HG03045 (cell line): ENCODE measurements around the gene RAD52.

Experiments
- ATAC-seq: cut with Tn5 transposase; IDR thresholded peaks from one replicate; pipeline ENCODE4 v1.9.1; 2021; ENCODE audit warnings: mild to moderate bottlenecking, moderate library complexity; ENCODE audit not compliant: unreplicated experiment

RAD52 gene

DNA sequence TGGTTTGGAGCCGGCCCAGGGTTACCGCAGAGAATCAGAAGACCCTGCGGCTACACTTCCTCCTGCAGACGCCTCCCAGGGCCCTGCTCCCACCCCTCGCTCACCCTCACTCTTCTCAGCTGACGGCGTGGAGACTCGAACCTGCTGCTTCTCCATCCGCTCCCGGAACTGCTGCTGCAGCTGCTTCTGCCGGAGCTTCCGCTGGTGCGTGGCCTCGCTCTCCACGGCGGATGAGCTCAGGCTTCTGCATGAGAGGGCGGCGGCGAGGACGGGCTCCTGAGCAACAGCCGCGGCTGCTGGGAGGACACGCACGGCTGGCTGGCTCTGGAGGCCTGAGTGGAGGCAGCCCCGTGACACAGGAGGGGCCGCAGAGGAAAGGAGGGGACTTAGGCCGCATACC is 33.3 kb downstream of the RAD52 start:
- no peak for ATAC-seq

GRCh38 chr12:915090-915489 is 34.4 kb downstream of the RAD52 start:
- no peak for ATAC-seq

DNA sequence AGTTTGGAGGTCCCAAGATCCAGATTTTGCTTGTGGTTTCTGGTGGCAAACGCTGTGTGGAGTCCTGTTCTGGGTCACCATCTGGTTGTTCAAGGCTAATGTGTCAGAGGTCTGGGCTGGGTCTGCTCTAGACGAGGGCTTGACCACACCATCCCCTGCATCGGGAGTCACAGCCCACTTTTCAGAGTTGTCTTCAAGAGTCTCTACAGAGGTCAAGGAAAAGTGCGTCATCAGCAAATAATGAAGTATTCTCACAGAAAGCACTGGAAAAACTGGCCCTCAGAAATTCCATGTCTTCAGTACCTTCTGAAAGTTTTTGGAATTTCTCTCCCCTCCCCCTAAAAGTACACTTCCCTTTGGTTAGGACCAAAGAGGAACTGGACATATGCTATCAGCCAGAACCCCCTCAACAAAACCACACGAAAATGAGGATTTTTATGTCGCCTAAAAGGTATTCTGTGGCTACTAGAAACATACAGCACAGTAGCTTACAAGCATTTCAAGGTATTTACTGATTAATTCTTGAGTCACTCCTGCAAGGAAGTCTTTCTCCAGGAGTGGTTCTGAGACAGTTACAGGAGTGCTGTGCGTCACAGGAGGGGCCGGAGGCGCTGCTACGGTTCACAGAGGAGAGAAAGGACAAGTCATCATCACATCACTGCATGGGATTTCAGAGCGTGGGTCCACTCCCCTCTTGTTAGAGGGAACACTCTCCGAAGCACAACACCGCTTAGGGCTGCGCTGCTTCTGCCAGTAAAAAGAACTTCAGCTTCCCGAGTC is 35.4 kb downstream of the RAD52 start:
- no peak for ATAC-seq

- no peak for ATAC-seq
Observed at GRCh38 chr12:912466-913235, 36.8 kb downstream of the RAD52 start.

GRCh38 chr12:911191-911826 is 38.2 kb downstream of the RAD52 start:
- no peak for ATAC-seq

DNA sequence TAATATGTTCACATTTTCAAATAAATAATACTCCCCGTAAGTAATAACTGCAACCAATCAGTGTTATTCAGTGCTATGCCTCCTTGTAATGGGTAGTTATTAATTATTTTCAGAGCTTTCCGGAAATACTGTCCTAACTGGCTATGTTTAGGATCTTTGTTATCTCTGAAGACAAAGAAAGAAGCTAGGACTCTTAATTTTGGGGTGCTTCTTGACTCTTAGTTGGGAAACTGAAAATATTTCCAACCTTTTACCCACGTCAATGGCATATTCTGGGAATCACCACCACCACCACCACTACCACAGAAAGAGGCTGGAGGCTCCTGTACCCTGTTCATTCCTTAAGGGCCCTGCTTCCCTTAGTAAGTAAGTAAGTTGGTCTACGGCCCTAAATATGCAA is 39.1 kb downstream of the RAD52 start:
- ATAC-seq = no peak

- ATAC-seq = no peak
Observed at GRCh38 chr12:909861-910260, 39.6 kb downstream of the RAD52 start.

GRCh38 chr12:907413-908185 is 41.9 kb downstream of the RAD52 start:
- no peak for ATAC-seq

DNA sequence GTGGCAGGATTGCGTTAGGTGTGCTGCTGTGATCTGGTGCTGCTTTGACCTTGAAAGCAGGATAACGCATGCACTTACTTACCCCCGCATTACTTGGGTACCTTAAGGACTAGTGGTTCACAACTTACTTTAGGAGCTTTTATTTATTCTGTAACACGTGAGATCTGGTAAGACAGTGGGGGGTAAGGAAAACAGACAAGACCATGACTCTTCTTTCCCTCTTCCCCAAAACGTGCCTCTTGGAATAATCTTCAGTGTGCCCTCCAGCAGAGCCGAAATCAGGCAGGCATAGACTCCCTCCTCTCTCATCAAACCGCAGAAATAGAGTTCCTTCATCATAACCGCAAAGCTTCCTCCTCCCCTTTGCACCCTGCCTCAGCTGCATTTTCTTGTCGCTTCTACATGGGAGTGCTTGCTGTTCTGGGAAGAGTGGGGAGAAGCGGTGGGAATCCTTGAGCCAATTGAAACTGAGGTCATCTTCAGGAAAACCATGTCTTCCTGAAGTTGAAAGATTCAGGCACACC is 43.4 kb downstream of the RAD52 start:
- ATAC-seq = no peak

DNA sequence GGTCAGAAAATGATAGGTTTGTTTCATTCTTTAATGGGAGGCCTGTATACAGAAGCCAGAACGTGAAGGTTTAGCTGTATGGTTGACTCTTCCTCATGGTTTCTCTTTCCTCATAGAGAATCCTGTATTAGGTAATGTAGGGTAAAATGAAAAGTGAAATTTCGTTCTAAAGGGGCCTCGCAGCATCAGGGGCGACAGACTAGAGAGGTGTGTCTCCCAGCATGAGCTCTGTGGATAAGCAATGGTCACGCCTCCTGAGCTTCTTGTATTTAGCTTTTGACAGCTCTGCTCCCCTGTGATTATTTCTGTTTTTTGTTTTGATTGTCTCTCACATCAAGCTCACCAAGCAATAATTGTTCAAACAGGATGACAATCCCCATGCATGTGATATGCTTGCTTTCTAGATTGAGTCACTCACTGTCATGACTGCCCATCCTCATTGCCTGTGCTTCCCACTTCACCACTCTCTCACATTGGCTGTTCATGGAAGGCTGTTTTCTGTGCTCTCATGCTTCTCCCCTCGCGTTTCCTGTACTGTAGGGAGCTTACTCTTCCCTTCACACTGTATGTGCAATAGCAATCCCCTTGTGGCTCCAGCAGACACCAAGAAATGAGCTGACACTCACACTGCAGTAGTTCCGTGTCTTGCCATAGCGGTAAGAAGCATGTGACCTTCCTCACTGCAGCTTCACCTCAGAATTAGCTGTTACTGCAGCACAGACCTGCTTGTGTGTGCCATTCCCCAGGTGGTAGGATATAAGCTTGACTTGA is 44.0 kb downstream of the RAD52 start:
- ATAC-seq = no peak

DNA sequence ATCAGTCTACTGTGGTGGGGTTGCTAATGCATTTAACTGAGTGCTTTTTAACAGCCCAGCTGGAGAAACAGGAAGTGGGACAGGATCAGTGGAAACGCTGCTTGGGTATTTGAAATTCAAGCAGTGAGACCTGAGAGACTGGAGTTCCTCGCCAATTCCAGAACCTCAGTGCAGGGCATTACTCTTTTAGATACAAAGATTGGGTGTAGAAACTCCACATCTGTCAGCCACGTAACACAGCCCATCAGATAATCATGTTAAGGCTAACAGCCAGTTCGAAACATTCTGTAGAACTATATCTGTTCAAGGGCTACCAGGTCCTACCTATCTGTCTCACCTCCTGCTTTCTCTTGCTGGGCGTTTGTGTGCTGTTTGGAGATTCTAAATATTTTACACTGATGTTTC is 45.5 kb downstream of the RAD52 start:
- ATAC-seq = no peak

- ATAC-seq = no peak
Observed at GRCh38 chr12:903055-903454, 46.4 kb downstream of the RAD52 start.

- ATAC-seq = no peak
Observed at GRCh38 chr12:902581-902980, 46.9 kb downstream of the RAD52 start.

GRCh38 chr12:897386-897785 is 52.1 kb downstream of the RAD52 start:
- ATAC-seq = no peak

DNA sequence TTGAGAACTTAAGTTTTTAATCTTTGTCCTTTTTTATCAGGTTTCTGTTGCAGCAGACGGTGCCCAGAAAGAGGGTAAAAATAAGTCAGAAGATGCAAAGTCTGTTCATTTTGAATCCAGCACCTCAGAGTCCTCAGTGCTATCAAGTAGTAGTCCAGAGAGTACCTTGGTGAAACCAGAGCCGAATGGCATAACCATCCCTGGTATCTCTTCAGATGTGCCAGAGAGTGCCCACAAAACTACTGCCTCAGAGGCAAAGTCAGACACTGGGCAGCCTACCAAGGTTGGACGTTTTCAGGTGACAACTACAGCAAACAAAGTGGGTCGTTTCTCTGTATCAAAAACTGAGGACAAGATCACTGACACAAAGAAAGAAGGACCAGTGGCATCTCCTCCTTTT is 53.5 kb downstream of the RAD52 start:
- no peak for ATAC-seq

GRCh38 chr12:894226-894625 is 55.3 kb downstream of the RAD52 start:
- no peak for ATAC-seq

DNA sequence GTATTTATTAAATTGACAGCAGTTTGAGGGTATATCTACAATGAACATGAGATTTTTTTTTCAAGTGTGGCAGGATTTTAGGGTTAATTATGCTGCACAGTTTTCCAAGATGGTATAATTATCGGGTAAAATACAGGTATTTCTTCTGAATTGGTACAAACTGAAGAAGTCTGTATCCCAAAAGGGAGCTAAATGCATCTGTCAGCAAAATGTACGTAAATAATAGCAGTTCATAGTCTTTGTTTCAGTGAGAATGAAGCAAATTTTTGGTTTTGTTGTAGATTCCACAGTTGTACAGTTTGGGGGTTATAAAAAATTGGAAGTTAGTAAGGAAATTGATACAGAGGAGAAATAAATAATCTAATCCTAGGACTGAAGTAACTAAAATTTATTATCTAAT is 63.3 kb downstream of the RAD52 start:
- ATAC-seq = no peak

- ATAC-seq = no peak
Observed at GRCh38 chr12:885701-886100, 63.8 kb downstream of the RAD52 start.

DNA sequence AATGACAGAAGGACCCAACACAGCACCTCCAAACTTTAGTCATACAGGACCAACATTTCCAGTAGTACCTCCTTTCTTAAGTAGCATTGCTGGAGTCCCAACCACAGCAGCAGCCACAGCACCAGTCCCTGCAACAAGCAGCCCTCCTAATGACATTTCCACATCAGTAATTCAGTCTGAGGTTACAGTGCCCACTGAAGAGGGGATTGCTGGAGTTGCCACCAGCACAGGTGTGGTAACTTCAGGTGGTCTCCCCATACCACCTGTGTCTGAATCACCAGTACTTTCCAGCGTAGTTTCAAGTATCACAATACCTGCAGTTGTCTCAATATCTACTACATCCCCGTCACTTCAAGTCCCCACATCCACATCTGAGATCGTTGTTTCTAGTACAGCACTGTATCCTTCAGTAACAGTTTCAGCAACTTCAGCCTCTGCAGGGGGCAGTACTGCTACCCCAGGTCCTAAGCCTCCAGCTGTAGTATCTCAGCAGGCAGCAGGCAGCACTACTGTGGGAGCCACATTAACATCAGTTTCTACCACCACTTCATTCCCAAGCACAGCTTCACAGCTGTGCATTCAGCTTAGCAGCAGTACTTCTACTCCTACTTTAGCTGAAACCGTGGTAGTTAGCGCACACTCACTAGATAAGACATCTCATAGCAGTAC is 64.6 kb downstream of the RAD52 start:
- no peak for ATAC-seq

DNA sequence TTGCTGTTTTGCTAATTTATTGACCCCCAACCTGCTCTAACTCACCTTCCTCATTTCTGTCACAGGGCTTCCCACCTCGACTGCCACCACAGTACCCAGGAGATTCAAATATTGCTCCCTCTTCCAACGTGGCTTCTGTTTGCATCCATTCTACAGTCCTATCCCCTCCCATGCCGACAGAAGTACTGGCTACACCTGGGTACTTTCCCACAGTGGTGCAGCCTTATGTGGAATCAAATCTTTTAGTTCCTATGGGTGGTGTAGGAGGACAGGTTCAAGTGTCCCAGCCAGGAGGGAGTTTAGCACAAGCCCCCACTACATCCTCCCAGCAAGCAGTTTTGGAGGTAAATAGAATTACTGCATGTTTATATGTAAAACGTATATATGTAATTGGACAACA is 68.8 kb downstream of the RAD52 start:
- ATAC-seq = no peak
